Panc1 (cell line): ENCODE results near the gene ADAMTS14. TPM values are rescaled to one million over a fixed set of nuclear protein-coding genes. Genes with fewer than 3 reads are reported as not detected.

Experiments
- ATAC-seq: fragments of 200-7000 bp; cut with Tn5 transposase; 2 replicates; pipeline ENCODE4 v1.9.1; 2020; ENCODE audit warnings: mild to moderate bottlenecking, moderate library complexity
- BruUV-seq: library from RNA; stranded (reverse); fragments of 400-500 nt; replicated peaks from 2 replicates; lab custom pipeline; 2021; lab: Mats Ljungman, UMichigan
- CTCF ChIA-PET: fragments of 300-600 bp; sonication (Branson Sonifier 250); formaldehyde crosslinking; loops from one replicate; lab custom pipeline; 2022; ENCODE audit warnings: antibody characterized with exemption; lab: Charles Lee
- POLR2A ChIA-PET: fragments of 300-600 bp; sonication (Branson Sonifier 250); formaldehyde crosslinking; loops from one replicate; lab custom pipeline; 2022; ENCODE audit warnings: antibody characterized with exemption; lab: Charles Lee
- DNase-seq: peaks from one replicate; pipeline ENCODE4 v3.0.0-alpha.2; 2010; ENCODE audit warnings: low read depth, low spot score
- H3K27ac ChIP-seq: 2 replicates; pipeline ENCODE4 v1.5.1; 2011; ENCODE audit warnings: mild to moderate bottlenecking, low read length, inconsistent platforms
- H3K27me3 ChIP-seq: fragments of 200-500 bp; sonication (Bioruptor generic); 2 replicates; pipeline ENCODE4 v1.6.0; 2014; ENCODE audit warnings: low read length, inconsistent platforms; ENCODE audit not compliant: control insufficient read depth, insufficient read depth
- H3K36me3 ChIP-seq: fragments of 200-500 bp; sonication (Bioruptor generic); 2 replicates; pipeline ENCODE4 v1.5.1; 2014; ENCODE audit warnings: inconsistent platforms, mild to moderate bottlenecking, low read length, moderate library complexity; ENCODE audit not compliant: control insufficient read depth, insufficient read depth
- H3K4me1 ChIP-seq: 2 replicates; pipeline ENCODE4 v1.5.1; 2011; ENCODE audit warnings: inconsistent platforms, mild to moderate bottlenecking, low read length, moderate library complexity; ENCODE audit not compliant: control insufficient read depth, insufficient read depth
- H3K4me3 ChIP-seq, 2 experiments: 2 replicates each; pipeline ENCODE4 v1.5.1; 2011 to 2012; ENCODE audit warnings: low read depth in 2 of 2, low read length in 2 of 2, mild to moderate bottlenecking in 2 of 2, inconsistent platforms in 1 of 2, moderate library complexity in 1 of 2
- H3K9me3 ChIP-seq: fragments of 200-500 bp; sonication (Bioruptor generic); 2 replicates; pipeline ENCODE4 v1.5.1; 2014; ENCODE audit warnings: low read depth, mild to moderate bottlenecking, inconsistent platforms, low read length, moderate library complexity; ENCODE audit not compliant: control insufficient read depth, insufficient read depth
- POLR2AphosphoS5 ChIP-seq: IDR thresholded peaks from 2 replicates; pipeline ENCODE4 v1.6.1; 2012; ENCODE audit warnings: mild to moderate bottlenecking, low read depth, low read length, moderate library complexity
- SIN3A ChIP-seq: IDR thresholded peaks from 2 replicates; pipeline ENCODE4 v1.6.1; 2012; ENCODE audit warnings: low read depth, mild to moderate bottlenecking, low read length, moderate library complexity, borderline replicate concordance; ENCODE audit not compliant: insufficient read depth
- TCF7L2 ChIP-seq: IDR thresholded peaks from 2 replicates; pipeline ENCODE4 v1.6.1; 2011; ENCODE audit warnings: mild to moderate bottlenecking, low read depth, low read length, inconsistent platforms
- in situ Hi-C: cut with HindIII; loops from 2 replicates; pipeline ENCODE4 v1.10.0; 2016; ENCODE audit warnings: low sequenced_read_pairs, low pct_unique_long_range_greater_than_20kb
- intact Hi-C: fragments of 100-400 bp; cut with micrococcal nuclease; formaldehyde crosslinking; loops from one replicate; pipeline ENCODE4 v1.10.0; 2022; ENCODE audit not compliant: unreplicated experiment
- total RNA-seq: library from RNA; stranded (reverse); gene quantifications from one replicate; pipeline ENCODE4 v1.2.1, GENCODE V29; 2021; ENCODE audit not compliant: unreplicated experiment
- TF ChIP-seq, protein P1 (sequence below), 2 experiments: IDR thresholded peaks; 2 replicates each; pipeline ENCODE4 v1.6.1; 2011 to 2012; ENCODE audit warnings: low read depth in 2 of 2, control low read depth in 1 of 2, low read length in 1 of 2, mild to moderate bottlenecking in 1 of 2, moderate library complexity in 1 of 2; ENCODE audit not compliant: insufficient read depth in 1 of 2
- TF ChIP-seq, protein P2 (sequence below): fragments of 450-650 bp; IDR thresholded peaks from 2 replicates; pipeline ENCODE4 v1.5.1; 2017; ENCODE audit warnings: mild to moderate bottlenecking

Gene ADAMTS14
- total RNA-seq, 1 experiment from 2014 or later, result 0.67 TPM

DNA sequence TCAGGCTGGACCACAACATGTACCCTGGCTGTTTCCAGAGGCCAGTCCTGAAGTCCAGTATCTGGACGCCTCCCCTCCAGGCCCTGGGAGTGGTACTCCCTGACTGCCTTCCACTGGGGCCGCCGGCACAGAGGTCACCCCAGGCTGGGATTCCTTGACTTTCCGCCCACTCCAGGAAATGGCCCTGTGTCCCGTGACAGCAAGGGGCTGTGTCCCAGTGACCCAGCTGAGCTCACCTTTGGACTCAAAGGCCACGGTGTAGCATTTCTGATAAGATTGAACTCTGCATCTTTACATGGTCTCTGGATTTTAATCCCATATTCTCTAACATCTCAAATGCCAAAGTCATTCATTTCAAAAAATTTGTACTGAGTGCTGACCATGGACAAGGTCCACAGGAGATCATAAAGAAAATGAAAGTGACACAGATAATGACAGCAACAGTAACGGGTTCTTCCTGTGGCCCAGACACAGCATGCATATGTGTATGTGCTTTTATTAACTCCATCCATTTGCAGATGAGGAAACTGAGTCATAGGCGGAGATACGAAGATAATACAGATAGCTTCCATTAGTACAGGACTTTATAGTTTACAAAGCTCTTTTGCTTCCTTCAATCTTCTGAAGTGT is 5.4 kb downstream of the ADAMTS14 start:
- Histone ChIP-seq H3K9me3 (no peaks in the 10 kb centered on the region), H3K27me3 (peaks cover 9% of the 10 kb centered on the region; the same call in 1 of the 2 replicates), H3K4me3 (no peak overlapping the region), H3K36me3 (no peaks in the 10 kb centered on the region), H3K27ac (no peak overlapping the region), H3K4me1 (no peaks in the 10 kb centered on the region)
- CTCF ChIA-PET, result no interaction called here
- no TSS peak for BruUV-seq
- no peak for TF ChIP-seq TCF7L2
- TF ChIP-seq, protein P1, sequence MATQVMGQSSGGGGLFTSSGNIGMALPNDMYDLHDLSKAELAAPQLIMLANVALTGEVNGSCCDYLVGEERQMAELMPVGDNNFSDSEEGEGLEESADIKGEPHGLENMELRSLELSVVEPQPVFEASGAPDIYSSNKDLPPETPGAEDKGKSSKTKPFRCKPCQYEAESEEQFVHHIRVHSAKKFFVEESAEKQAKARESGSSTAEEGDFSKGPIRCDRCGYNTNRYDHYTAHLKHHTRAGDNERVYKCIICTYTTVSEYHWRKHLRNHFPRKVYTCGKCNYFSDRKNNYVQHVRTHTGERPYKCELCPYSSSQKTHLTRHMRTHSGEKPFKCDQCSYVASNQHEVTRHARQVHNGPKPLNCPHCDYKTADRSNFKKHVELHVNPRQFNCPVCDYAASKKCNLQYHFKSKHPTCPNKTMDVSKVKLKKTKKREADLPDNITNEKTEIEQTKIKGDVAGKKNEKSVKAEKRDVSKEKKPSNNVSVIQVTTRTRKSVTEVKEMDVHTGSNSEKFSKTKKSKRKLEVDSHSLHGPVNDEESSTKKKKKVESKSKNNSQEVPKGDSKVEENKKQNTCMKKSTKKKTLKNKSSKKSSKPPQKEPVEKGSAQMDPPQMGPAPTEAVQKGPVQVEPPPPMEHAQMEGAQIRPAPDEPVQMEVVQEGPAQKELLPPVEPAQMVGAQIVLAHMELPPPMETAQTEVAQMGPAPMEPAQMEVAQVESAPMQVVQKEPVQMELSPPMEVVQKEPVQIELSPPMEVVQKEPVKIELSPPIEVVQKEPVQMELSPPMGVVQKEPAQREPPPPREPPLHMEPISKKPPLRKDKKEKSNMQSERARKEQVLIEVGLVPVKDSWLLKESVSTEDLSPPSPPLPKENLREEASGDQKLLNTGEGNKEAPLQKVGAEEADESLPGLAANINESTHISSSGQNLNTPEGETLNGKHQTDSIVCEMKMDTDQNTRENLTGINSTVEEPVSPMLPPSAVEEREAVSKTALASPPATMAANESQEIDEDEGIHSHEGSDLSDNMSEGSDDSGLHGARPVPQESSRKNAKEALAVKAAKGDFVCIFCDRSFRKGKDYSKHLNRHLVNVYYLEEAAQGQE (IDR thresholded peaks at IDR 0.05; ENCODE audit: insufficient read depth in 1 of 2, low read depth in 2 of 2, low read length in 1 of 2), result no peak
- POLR2A ChIA-PET, result no interaction called here
- intact Hi-C loops (no loop called here), in situ Hi-C loops (no loop called here)
- ATAC-seq, result no peak
- DNase-seq, result no peak

DNA sequence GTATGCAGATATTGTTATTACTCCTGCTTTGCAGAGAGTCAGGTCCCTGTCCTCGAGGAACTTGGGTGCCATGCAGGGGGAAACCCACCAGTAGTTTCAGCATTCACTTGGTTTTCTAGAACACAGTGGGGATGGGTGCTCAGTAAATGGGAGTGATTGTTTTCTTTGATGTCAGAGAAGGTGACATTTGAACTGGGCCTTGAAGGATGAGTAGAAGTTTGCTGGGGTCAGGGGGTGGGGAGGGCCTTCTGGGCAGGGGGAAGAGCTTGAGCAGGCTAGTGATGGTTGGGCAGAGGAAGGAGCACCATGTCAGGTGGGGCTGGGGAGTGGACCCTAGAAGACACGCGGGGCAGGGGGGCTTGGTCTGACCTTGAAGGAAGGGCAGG is 5.9 kb downstream of the ADAMTS14 start:
- no peak for DNase-seq
- no peak overlapping the region for H3K27ac ChIP-seq
- intact Hi-C loops (no loop called here), in situ Hi-C loops (no loop called here)
- TF ChIP-seq POLR2AphosphoS5, result no peak
- TF ChIP-seq, protein P2, sequence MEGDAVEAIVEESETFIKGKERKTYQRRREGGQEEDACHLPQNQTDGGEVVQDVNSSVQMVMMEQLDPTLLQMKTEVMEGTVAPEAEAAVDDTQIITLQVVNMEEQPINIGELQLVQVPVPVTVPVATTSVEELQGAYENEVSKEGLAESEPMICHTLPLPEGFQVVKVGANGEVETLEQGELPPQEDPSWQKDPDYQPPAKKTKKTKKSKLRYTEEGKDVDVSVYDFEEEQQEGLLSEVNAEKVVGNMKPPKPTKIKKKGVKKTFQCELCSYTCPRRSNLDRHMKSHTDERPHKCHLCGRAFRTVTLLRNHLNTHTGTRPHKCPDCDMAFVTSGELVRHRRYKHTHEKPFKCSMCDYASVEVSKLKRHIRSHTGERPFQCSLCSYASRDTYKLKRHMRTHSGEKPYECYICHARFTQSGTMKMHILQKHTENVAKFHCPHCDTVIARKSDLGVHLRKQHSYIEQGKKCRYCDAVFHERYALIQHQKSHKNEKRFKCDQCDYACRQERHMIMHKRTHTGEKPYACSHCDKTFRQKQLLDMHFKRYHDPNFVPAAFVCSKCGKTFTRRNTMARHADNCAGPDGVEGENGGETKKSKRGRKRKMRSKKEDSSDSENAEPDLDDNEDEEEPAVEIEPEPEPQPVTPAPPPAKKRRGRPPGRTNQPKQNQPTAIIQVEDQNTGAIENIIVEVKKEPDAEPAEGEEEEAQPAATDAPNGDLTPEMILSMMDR, result no peak
- TF ChIP-seq, protein P1 (IDR thresholded peaks at IDR 0.05; ENCODE audit: insufficient read depth in 1 of 2, low read depth in 2 of 2, low read length in 1 of 2), result no peak
- no peak for TF ChIP-seq SIN3A
- no peak for TF ChIP-seq TCF7L2
- H3K36me3 ChIP-seq, result no peaks in the 10 kb centered on the region
- H3K9me3 ChIP-seq, result no peaks in the 10 kb centered on the region
- ATAC-seq, result no peak
- ChIA-PET CTCF (no interaction called here), POLR2A (no interaction called here)
- no peak overlapping the region for H3K4me3 ChIP-seq
- H3K4me1 ChIP-seq, result no peaks in the 10 kb centered on the region
- peaks cover 6% of the 10 kb centered on the region; the same call in 1 of the 2 replicates for H3K27me3 ChIP-seq
- BruUV-seq, result no TSS peak
